GM21717 (cell line): ENCODE measurements around the gene AARS1.
"Not testable (repeated sequence)": the region's sequence is repeated elsewhere in the genome, so short reads cannot be mapped to it uniquely, and the experiment has no call there.

Source experiments
- ATAC-seq: cut with Tn5 transposase; IDR thresholded peaks from one replicate; pipeline ENCODE4 v1.9.1; 2021; ENCODE audit warnings: mild to moderate bottlenecking, moderate library complexity; ENCODE audit not compliant: unreplicated experiment

AARS1 gene

GRCh38 chr16:70226024-70226423 is 63.3 kb downstream of the AARS1 start:
- ATAC-seq: not testable (repeated sequence)

- ATAC-seq: not testable (repeated sequence)
Measured at GRCh38 chr16:70225430-70225829, 63.9 kb downstream of the AARS1 start.

- ATAC-seq: not testable (repeated sequence)
Measured at GRCh38 chr16:70224645-70225044, 64.7 kb downstream of the AARS1 start.

DNA sequence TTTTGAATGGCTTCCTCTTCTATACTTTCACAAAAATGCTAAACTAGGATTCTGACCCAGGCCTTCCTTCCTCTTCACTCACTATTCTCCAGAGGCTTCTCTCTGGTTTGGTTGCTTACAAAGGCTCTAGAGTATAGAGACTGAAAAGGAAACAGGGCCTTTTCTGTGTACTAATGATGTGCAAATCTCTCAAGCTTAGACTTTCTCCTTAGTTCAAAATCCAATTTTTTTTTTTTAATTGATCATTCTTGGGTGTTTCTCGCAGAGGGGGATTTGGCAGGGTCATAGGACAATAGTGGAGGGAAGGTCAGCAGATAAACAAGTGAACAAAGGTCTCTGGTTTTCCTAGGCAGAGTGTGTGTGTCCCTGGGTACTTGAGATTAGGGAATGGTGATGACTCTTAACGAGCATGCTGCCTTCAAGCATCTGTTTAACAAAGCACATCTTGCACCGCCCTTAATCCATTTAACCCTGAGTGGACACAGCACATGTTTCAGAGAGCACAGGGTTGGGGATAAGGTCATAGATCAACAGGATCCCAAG is 65.3 kb downstream of the AARS1 start:
- not testable (repeated sequence) for ATAC-seq

GRCh38 chr16:70223216-70223615 is 66.1 kb downstream of the AARS1 start:
- ATAC-seq: not testable (repeated sequence)

DNA sequence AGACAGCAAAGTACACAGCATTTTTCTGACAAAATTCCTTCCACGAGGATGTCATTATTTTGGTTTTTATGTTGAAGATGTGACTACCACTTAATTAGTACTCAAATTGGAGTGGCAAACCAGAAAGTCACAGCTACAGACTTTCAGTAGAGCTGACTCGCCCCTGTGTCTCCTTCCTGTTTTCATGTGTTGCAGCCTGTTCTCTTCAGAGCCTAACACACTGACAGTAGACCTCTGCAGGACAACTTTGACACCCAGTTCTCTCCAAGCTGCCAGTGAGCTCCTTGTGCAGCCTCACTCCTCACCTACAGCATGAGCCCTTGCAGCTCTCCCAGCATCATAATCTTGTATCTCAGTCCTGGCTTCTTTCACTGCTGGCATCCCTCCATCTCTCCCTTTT is 66.7 kb downstream of the AARS1 start:
- ATAC-seq: not testable (repeated sequence)

DNA sequence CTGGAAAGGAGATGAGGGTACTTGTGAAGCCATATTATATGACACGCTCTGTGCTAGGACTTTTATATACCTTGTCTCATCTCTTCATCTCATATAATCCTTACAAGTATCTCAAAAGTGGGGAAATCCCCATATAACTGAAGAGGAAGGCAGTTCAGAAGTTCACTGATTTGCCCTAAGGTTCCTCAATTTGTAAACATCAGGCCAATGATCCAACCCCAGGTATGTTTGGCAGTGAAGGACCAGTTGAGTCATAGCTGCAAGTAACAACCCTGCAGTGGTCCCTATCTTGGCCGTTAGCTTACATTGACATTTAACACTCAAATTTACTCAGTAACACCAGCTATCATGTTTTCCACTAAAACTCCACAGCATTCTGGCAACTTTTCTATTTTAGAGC is 70.7 kb downstream of the AARS1 start:
- not testable (repeated sequence) for ATAC-seq

- not testable (repeated sequence) for ATAC-seq
Measured at GRCh38 chr16:70206382-70206781, 82.9 kb downstream of the AARS1 start.

- not testable (repeated sequence) for ATAC-seq
Measured at GRCh38 chr16:70204668-70205405, 84.5 kb downstream of the AARS1 start.

- not testable (repeated sequence) for ATAC-seq
Measured at GRCh38 chr16:70204010-70204409, 85.3 kb downstream of the AARS1 start.

DNA sequence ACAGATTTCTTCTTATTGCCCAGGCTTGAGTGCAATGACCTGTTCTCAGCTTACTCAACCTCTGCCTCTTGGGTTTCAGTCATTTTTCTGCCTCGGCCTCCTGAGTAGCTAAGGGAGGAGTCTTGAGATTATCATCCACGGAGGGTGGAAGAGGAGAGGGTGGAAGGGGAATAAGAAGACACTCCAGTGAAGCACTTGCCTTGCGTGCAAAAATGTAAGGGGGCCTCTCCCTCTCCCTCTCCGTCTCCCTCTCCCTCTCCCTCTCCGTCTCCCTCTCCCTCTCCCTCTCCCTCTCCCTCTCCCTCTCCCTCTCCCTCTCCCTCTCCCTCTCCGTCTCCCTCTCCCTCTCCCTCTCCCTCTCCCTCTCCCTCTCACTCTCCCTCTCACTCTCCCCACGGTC is 85.8 kb downstream of the AARS1 start:
- ATAC-seq: not testable (repeated sequence)
